HG03045 (cell line): ENCODE data around the gene IDH2.
"Not testable (repeated sequence)": the region's sequence is repeated elsewhere in the genome, so short reads cannot be mapped to it uniquely, and the experiment has no call there.

Source experiments
- ATAC-seq: cut with Tn5 transposase; IDR thresholded peaks from one replicate; pipeline ENCODE4 v1.9.1; 2021; ENCODE audit warnings: mild to moderate bottlenecking, moderate library complexity; ENCODE audit not compliant: unreplicated experiment

Gene IDH2

GRCh38 chr15:90101969-90102890 is at the start of gene IDH2:
TSS of gene IDH2 (minus strand) at chr15:90102468. CDS start at chr15:90102390, 78 bp downstream.
- ATAC-seq = peak; percentile 76

GRCh38 chr15:90150551-90150950 is 48.3 kb upstream of the IDH2 start:
- ATAC-seq = not testable (repeated sequence)

- no peak for ATAC-seq
Observed at GRCh38 chr15:90149609-90150340, 47.5 kb upstream of the IDH2 start.

- not testable (repeated sequence) for ATAC-seq
Observed at GRCh38 chr15:90146198-90146761, 44.0 kb upstream of the IDH2 start.

- ATAC-seq = no peak
Observed at GRCh38 chr15:90145761-90146160, 43.5 kb upstream of the IDH2 start.

- no peak for ATAC-seq
Observed at GRCh38 chr15:90145259-90145658, 43.0 kb upstream of the IDH2 start.

GRCh38 chr15:90143166-90143655 is 40.9 kb upstream of the IDH2 start:
- ATAC-seq = no peak

- ATAC-seq = no peak
Observed at GRCh38 chr15:90142216-90143165, 40.2 kb upstream of the IDH2 start.

GRCh38 chr15:90141646-90142045 is 39.4 kb upstream of the IDH2 start:
- no peak for ATAC-seq

- ATAC-seq = not testable (repeated sequence)
Observed at GRCh38 chr15:90139549-90139948, 37.3 kb upstream of the IDH2 start.

- no peak for ATAC-seq
Observed at GRCh38 chr15:90138071-90138833, 36.0 kb upstream of the IDH2 start.

GRCh38 chr15:90132437-90132836 is 30.2 kb upstream of the IDH2 start:
- ATAC-seq = no peak

GRCh38 chr15:90131848-90132247 is 29.6 kb upstream of the IDH2 start:
- ATAC-seq = no peak

GRCh38 chr15:90130291-90130690 is 28.0 kb upstream of the IDH2 start:
- no peak for ATAC-seq

GRCh38 chr15:90126596-90127435 is 24.5 kb upstream of the IDH2 start:
- no peak for ATAC-seq

- ATAC-seq = no peak
Observed at GRCh38 chr15:90126022-90126421, 23.8 kb upstream of the IDH2 start.

- ATAC-seq = no peak
Observed at GRCh38 chr15:90124507-90124906, 22.2 kb upstream of the IDH2 start.

GRCh38 chr15:90121086-90121485 is 18.8 kb upstream of the IDH2 start:
- no peak for ATAC-seq

- ATAC-seq = no peak
Observed at GRCh38 chr15:90119367-90119766, 17.1 kb upstream of the IDH2 start.
